ENCODE results near the gene EIF4G3.

Gene EIF4G3

GRCh38 chr1:20980051-20980450 lies 196.6 kb downstream of the EIF4G3 start:
- Mint-ChIP-seq H3K9me3 (no peaks in the 10 kb centered on the region), H3K36me3 (ENCODE audit: low read depth) (peaks cover 9% of the 10 kb centered on the region), H3K27ac (no peak overlapping the region), H3K4me3 (no peak overlapping the region), H3K27me3 (ENCODE audit: low read depth) (no peaks in the 10 kb centered on the region), H3K4me1 (peaks cover 11% of the 10 kb centered on the region)
- TF ChIP-seq CTCF (IDR thresholded peaks at IDR 0.05; ENCODE audit: unreplicated experiment in 3 of 3) = no peak

- TF ChIP-seq CTCF (IDR thresholded peaks at IDR 0.05; ENCODE audit: unreplicated experiment in 3 of 3) = no peak
- H3K9me3 Mint-ChIP-seq = no peaks in the 10 kb centered on the region
- H3K27me3 Mint-ChIP-seq (ENCODE audit: low read depth) = no peaks in the 10 kb centered on the region
- no peak overlapping the region for H3K27ac Mint-ChIP-seq
- peaks cover 11% of the 10 kb centered on the region for H3K4me1 Mint-ChIP-seq
- peaks cover 17% of the 10 kb centered on the region for H3K36me3 Mint-ChIP-seq (ENCODE audit: low read depth)
- no peak overlapping the region for H3K4me3 Mint-ChIP-seq
Observed at GRCh38 chr1:20978413-20978812, 198.3 kb downstream of the EIF4G3 start.

- Mint-ChIP-seq H3K4me1 (no peaks in the 10 kb centered on the region), H3K27me3 (ENCODE audit: low read depth) (no peaks in the 10 kb centered on the region), H3K9me3 (no peaks in the 10 kb centered on the region), H3K4me3 (no peak overlapping the region), H3K27ac (no peak overlapping the region), H3K36me3 (ENCODE audit: low read depth) (peaks cover 38% of the 10 kb centered on the region)
- TF ChIP-seq CTCF (IDR thresholded peaks at IDR 0.05; ENCODE audit: unreplicated experiment in 3 of 3) = no peak
Observed at GRCh38 chr1:20975668-20976067, 201.0 kb downstream of the EIF4G3 start.

GRCh38 chr1:20974951-20975350 lies 201.7 kb downstream of the EIF4G3 start:
- no peak for TF ChIP-seq CTCF (IDR thresholded peaks at IDR 0.05; ENCODE audit: unreplicated experiment in 3 of 3)
- H3K27me3 Mint-ChIP-seq (ENCODE audit: low read depth) = no peaks in the 10 kb centered on the region
- H3K36me3 Mint-ChIP-seq (ENCODE audit: low read depth) = peaks cover 32% of the 10 kb centered on the region
- no peaks in the 10 kb centered on the region for H3K9me3 Mint-ChIP-seq
- H3K4me3 Mint-ChIP-seq = no peak overlapping the region
- H3K27ac Mint-ChIP-seq = no peak overlapping the region
- H3K4me1 Mint-ChIP-seq = no peaks in the 10 kb centered on the region

GRCh38 chr1:20974069-20974468 lies 202.6 kb downstream of the EIF4G3 start:
- no peak for TF ChIP-seq CTCF (IDR thresholded peaks at IDR 0.05; ENCODE audit: unreplicated experiment in 3 of 3)
- Mint-ChIP-seq H3K4me1 (no peaks in the 10 kb centered on the region), H3K4me3 (no peak overlapping the region), H3K9me3 (no peaks in the 10 kb centered on the region), H3K36me3 (ENCODE audit: low read depth) (peaks cover 33% of the 10 kb centered on the region), H3K27me3 (ENCODE audit: low read depth) (no peaks in the 10 kb centered on the region), H3K27ac (no peak overlapping the region)

- Mint-ChIP-seq H3K4me1 (no peaks in the 10 kb centered on the region), H3K9me3 (no peaks in the 10 kb centered on the region), H3K4me3 (no peak overlapping the region), H3K27ac (no peak overlapping the region), H3K36me3 (ENCODE audit: low read depth) (peaks cover 40% of the 10 kb centered on the region), H3K27me3 (ENCODE audit: low read depth) (no peaks in the 10 kb centered on the region)
- no peak for TF ChIP-seq CTCF (IDR thresholded peaks at IDR 0.05; ENCODE audit: unreplicated experiment in 3 of 3)
Observed at GRCh38 chr1:20972855-20973254, 203.8 kb downstream of the EIF4G3 start.

All from nephron (organoid).